PC-9 (cell line): Measurements from ENCODE around the gene MGLL.

Experiments
- EZH2 ChIP-seq: fragments of 200-600 bp; sonication (generic); IDR thresholded peaks from 2 replicates; pipeline ENCODE4 v1.8.0; 2017; ENCODE audit warnings: antibody characterized with exemption, low read depth
- TF ChIP-seq, protein P1 (sequence below): fragments of 200-600 bp; sonication (generic); conservative IDR thresholded peaks from 2 replicates; pipeline ENCODE4 v1.6.1; 2017; ENCODE audit warnings: mixed run types, antibody characterized with exemption, mild to moderate bottlenecking, moderate library complexity

DNA sequence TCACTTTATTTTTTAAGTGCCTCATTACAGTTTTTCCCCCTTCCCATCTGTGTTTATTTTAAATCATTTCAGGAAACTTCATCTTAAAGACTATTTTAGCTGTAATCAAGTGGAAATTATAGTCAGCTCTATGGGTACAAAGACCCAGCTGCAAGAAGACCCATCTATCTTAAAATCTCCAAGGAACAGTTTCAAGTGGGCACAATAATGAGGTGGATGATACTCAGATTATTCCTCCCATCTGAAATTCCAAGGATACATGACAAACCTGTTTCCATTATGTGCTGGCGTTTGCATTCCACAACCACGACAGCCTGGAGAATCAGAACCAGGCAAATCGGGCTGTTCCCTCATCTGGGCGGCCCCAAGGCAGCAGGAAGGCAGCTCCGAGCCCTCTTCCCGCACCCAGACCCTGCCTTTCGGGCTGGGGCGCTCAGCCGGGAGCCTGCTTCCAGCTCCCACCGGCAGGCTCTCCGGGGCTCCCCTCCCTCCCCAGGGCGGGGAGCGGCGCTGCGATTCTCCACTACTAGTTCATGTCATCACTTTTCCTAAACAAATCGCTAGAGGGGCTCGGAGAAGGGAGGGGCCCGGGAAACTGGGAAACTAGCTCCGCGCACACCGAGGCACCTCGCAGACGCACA is at the start of gene MGLL:
- TF ChIP-seq, protein P1, sequence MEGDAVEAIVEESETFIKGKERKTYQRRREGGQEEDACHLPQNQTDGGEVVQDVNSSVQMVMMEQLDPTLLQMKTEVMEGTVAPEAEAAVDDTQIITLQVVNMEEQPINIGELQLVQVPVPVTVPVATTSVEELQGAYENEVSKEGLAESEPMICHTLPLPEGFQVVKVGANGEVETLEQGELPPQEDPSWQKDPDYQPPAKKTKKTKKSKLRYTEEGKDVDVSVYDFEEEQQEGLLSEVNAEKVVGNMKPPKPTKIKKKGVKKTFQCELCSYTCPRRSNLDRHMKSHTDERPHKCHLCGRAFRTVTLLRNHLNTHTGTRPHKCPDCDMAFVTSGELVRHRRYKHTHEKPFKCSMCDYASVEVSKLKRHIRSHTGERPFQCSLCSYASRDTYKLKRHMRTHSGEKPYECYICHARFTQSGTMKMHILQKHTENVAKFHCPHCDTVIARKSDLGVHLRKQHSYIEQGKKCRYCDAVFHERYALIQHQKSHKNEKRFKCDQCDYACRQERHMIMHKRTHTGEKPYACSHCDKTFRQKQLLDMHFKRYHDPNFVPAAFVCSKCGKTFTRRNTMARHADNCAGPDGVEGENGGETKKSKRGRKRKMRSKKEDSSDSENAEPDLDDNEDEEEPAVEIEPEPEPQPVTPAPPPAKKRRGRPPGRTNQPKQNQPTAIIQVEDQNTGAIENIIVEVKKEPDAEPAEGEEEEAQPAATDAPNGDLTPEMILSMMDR = no peak
- TF ChIP-seq EZH2 = no peak
